Stimulated activated CD4-positive, alpha-beta T cell treated with anti-CD3 and anti-CD28 coated beads, Interleukin-4, amount 100 ng/mL, for 48 hours (primary cell): ENCODE data around the gene NHLH1.

ENCODE experiments used
- DNase-seq, 2 donors: peaks; one replicate each; pipeline ENCODE4 v3.0.0-alpha.2; 2020; ENCODE audit warnings: low read depth in 2 of 2

Gene NHLH1

GRCh38 chr1:160411271-160412027 is 44.6 kb downstream of the NHLH1 start:
- DNase-seq = no peak

DNA sequence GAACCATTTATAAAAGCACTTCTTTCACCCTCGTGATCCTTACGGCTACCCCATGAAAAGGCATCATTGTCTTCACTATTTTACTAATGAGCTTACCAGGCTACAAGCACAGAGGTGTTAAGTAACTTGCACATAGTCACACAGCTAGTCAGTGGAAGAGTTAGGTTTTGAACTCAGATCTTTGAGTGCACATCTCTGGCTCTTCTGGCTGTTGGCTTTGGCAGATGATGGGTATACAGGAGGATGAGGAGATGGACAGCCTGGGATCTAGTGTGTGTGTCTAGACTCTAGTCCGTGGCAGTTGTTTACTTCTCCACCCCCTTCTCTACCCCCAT is 45.1 kb downstream of the NHLH1 start:
- DNase-seq = no peak

DNA sequence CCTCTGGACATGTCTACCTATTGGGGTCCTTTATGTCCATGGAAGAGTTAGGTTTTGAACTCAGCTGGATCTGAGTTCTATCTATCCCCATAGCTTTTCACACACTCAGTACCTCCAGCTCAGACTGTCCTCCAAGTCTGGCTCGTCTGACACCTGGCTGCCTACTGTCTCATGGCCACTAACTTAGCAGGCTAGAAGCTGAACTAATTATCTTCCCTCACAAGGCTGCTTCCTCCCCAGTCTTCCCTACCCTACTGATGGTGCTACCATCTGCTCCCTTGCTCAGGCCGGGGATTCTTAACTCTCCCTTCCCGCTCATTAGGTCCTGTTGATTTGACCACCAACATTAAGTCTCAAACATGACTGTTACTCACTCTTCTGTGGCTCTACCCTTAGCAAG is 46.8 kb downstream of the NHLH1 start:
- DNase-seq = no peak

- no peak for DNase-seq
Measured at GRCh38 chr1:160414881-160415280, 48.0 kb downstream of the NHLH1 start.

DNA sequence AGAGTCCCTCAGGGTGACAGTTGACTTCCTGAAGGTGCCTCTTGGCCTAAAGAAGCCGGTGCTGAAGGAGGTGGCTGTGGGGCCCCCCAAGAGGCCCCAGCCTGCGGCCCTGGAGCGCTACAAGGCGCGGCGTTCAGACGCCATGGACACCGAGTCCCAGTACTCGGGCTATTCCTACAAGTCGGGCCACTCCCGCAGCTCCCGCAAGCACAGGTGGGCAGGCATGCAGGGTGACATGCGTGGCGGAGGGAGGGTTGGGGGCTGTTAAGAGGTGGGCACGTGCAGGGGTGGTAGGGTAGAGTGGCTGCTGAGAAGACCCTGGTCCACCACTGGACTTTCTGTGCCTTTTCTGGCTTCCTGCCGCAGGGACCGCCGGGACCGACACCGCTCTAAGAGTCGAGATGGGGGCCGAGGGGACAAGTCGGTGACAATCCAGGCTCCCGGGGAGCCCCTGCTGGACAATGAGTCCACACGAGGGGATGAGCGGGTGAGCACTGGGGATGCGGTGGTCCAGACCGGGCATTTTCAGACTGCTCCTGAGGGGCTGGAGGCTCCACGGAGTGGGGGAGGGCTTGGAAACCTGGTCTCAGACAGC is 48.9 kb downstream of the NHLH1 start:
- DNase-seq = no peak

DNA sequence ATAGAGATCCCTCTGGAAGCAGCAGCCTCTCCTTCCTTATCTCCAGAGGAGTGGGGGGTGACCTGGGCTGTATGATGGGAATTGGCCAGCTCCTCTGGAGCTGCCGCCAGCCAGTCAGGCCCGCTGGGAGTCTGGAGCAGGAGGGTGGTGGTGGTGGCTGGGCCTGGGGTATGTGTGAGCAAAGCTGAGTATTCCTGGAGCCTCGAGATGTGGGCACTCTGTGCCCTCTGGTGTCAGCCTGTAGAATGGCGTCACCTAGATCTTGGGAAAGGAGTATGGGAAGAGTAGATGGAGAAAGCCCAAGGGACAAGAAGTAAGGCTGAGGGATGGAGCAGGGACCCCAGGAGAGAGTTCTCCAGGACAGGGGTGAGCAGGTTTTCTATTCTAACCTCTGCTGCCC is 49.5 kb downstream of the NHLH1 start:
- no peak for DNase-seq

DNA sequence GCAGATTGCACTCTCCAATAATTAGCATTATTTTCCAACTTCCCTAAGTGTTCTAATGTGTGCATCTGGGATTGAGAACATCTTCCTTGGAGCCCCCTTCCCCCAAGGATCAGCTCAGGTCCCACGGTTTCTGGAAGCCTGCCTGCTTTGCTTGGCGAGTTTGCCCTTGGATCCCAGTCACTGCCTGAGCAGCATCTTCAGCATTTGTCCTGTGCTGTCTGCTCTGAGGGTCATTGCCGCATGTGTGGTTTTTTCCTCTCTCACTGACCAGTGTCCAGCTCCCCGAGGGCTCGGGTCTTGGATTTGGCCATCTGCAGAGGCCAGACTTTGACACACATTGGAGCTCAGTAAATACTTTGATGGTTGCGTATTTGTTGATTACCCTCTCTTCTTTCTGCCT is 51.6 kb downstream of the NHLH1 start:
- DNase-seq = no peak

DNA sequence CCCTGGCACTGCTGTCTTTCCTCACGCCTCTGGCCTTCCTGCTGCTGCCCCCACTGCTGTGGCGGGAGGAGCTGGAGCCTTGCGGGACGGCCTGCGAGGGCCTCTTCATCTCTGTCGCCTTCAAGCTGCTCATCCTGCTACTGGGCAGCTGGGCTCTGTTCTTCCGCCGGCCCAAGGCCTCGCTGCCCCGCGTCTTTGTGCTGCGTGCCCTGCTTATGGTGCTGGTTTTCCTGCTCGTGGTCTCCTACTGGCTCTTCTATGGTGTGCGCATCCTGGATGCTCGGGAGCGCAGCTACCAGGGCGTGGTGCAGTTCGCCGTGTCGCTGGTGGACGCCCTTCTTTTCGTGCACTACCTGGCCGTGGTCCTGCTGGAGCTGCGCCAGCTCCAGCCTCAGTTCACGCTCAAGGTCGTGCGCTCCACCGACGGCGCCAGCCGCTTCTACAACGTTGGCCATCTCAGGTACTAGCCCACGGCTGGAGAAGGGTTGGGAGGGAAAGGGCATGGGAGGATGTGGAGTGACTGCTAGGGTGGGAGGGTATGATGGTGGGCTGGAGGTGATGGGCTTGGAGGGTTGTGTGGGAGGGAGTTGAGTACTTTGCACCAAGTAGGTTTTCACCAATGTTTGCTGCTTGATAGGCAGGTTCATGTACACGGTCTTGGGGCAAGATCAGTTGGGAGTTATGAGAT is 52.4 kb downstream of the NHLH1 start:
- no peak for DNase-seq

GRCh38 chr1:160419838-160420169 is 52.9 kb downstream of the NHLH1 start:
- DNase-seq = no peak

DNA sequence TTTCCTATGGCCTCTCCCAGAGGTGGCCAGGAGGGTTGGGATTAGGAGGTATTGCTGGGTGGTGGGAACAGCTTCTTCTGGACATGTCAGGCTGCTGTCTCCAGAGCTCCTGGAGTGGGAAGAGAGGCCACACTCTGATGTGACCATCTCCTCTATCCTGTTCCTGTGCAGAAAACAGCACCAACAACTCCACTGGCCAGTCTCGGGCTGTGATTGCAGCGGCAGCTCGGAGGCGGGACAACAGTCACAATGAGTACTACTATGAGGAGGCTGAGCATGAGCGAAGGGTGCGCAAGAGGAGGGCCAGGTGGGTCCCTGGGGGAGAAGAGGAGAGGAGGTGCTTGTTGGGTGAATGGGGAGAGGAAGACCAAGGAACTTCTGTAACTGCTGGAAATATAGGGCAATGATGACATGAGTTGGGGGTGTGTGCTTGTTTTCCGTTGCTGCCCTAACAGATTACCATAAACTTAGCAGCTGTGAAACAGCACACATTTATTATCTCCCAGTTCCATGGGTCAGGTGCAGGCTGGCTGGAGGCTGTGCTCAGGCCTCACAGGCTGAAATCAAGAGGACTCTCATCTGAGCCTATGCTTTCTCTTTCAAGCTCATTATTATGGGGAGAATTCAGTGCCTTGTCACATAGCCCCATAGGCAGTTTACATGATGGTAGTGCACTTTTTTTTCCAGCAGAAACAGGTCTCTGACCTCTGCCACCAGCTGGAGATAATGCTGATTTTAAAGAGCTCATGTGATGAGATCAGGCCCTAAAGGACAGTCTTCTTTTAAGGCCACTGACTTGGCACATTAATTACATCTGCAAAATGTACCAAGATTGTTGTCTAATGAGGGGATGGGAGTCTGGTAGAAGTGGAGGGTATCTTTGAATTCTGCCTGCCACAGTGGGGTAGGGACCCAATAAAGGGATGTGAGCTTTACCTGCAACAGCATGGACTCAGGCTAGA is 54.3 kb downstream of the NHLH1 start:
- no peak for DNase-seq

DNA sequence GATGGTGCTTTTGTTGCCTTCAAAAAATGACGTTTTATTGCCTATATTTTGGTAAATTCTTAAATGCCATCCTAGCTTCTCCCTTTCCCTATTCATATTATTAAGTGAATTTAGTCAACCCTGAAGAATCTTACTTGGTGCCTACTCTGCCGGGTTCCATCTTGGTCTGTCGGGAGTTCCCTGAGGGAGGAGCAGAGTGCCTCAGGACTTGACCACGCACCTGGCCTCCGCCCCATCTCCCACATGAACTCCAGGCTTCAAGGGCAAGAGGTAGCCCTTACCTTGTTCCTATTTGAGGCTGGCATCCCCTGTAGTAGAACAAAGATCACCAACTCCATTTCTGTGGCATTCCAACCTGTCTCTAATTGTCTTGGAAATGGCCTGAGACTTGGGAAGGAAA is 55.0 kb downstream of the NHLH1 start:
- no peak for DNase-seq
